ENCODE results near the gene PSMD1. TPM values are rescaled to one million over a fixed set of nuclear protein-coding genes. Genes with fewer than 3 reads are reported as not detected.

The PSMD1 gene
- total RNA-seq, 1 experiment from 2014 or later, result 133 TPM

DNA sequence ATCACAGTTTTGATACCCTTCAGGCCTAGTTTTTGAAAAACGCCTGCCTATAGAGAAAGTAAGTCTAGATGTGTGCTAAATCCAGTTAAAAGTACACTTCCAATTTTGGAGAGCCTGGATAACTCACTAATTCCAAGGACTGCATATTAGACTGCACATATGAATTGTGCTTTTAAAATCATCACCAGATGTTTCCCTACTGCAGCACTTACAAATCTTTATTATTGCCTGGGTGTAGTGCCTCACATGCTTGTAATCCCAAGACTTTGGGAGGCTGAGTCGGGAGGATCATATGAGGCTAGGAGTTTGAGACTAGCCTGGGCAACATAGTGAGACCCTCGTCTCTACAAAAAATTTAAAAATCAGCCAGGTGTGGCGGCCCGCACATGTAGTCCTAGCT lies 104.0 kb downstream of the PSMD1 start:
- Histone ChIP-seq H3K27me3 (ENCODE audit: insufficient read depth, low read length) (no peaks in the 10 kb centered on the region), H3K27ac (ENCODE audit: low read depth, low read length) (no peak overlapping the region), H4K20me1 (ENCODE audit: insufficient read depth) (0 out of 2 replicates have a peak, but pooled peaks cover 4% of the 10 kb centered on the region), H3K9me2 (ENCODE audit: insufficient read depth) (no peaks in the 10 kb centered on the region), H3K4me2 (ENCODE audit: low read length) (no peak overlapping the region), H3K36me3 (ENCODE audit: control insufficient read depth in 1 of 2, insufficient read depth in 2 of 2, low read length in 2 of 2) (peaks cover 2 to 14% of the 10 kb centered on the region in 2 experiments; a peak in 3 of 4 replicates), H3K9me3 (ENCODE audit: control insufficient read depth in 1 of 2, insufficient read depth in 1 of 2, low read depth in 1 of 2, low read length in 2 of 2) (no peaks in the 10 kb centered on the region), H2AFZ (ENCODE audit: low read depth, low read length, poor library complexity, severe bottlenecking) (no peak overlapping the region), H3K4me1 (ENCODE audit: control insufficient read depth in 1 of 2, insufficient read depth in 2 of 2, low read length in 2 of 2) (peaks cover 0 to 6% of the 10 kb centered on the region in 2 experiments; a peak in 1 of 4 replicates), H3K79me2 (ENCODE audit: insufficient read depth, low read length) (peaks cover 5% of the 10 kb centered on the region; the same call in 1 of the 2 replicates), H3K9ac (ENCODE audit: low read length) (no peak overlapping the region), H3K4me3 (replicated peaks in 1 of 2; ENCODE audit: low read depth in 1 of 2, low read length in 2 of 2) (no peak overlapping the region)
- ChIA-PET POLR2A (no interaction called here), CTCF (no interaction called here), RAD21 (ENCODE audit: low non-redundant PET in 1 of 2, low total read pairs in 2 of 2, uncharacterized antibody in 2 of 2, unreplicated experiment in 2 of 2) (no interaction called here)
- ATAC-seq (no peak), DNase-seq (ENCODE audit: low read depth, low spot score) (no peak)
- TF ChIP-seq, protein P1, sequence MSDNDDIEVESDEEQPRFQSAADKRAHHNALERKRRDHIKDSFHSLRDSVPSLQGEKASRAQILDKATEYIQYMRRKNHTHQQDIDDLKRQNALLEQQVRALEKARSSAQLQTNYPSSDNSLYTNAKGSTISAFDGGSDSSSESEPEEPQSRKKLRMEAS (IDR thresholded peaks at IDR 0.05), result no peak
- no peak for TF ChIP-seq POLR2A (IDR thresholded peaks at IDR 0.05; ENCODE audit: borderline replicate concordance, extremely low read depth, insufficient read depth, insufficient read length)
- TF ChIP-seq EZH2 (IDR thresholded peaks at IDR 0.05), result no peak
- TF ChIP-seq, protein P2, sequence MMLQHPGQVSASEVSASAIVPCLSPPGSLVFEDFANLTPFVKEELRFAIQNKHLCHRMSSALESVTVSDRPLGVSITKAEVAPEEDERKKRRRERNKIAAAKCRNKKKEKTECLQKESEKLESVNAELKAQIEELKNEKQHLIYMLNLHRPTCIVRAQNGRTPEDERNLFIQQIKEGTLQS (IDR thresholded peaks at IDR 0.05), result no peak
- TF ChIP-seq SP1 (IDR thresholded peaks at IDR 0.05; ENCODE audit: low read depth), result no peak
- no peak for TF ChIP-seq ELF1 (IDR thresholded peaks at IDR 0.05; ENCODE audit: borderline replicate concordance, low read depth)
- no peak for TF ChIP-seq POLR2AphosphoS5 (IDR thresholded peaks at IDR 0.05; ENCODE audit: low read depth, low read length)
- TF ChIP-seq ZFX (IDR thresholded peaks at IDR 0.05), result no peak
- TF ChIP-seq SIN3A (IDR thresholded peaks at IDR 0.05; ENCODE audit: low read depth), result no peak
- TF ChIP-seq SRF (IDR thresholded peaks at IDR 0.05; ENCODE audit: low read depth), result no peak
- intact Hi-C loops (cut with micrococcal nuclease), result no loop called here
- no TSS peak for BruUV-seq (replicated peaks)

DNA sequence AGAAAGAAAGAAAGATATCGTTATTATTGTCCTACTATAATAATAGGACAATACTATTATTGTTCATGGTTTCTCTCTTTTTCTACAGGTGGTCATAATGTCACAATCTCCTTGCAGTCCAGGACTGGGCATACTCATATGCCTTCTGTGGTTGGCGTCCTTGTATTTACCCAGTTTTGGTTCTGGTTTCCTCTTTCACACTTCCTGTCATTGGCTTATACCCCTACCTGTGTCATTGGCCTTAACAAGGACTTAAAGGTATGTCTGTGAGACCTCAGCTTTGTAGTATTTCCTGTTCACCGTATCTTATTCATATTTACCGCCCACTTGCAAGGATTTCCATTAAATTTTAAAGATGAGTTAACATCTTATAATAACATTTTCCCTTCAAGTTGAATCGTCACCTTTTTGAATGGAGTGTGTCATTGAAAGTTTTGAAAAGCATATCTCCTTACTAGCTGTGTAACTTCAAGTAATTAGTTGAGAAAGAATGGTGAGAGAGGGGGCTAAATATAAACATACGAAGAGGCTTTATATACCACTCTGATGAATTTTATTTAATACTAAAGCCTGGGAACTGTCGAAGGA lies 104.7 kb downstream of the PSMD1 start:
- H3K36me3 ChIP-seq (ENCODE audit: control insufficient read depth in 1 of 2, insufficient read depth in 2 of 2, low read length in 2 of 2), result peaks cover 6 to 21% of the 10 kb centered on the region in 2 experiments; a peak in 3 of 4 replicates
- no TSS peak for BruUV-seq (replicated peaks)

More for the DNA sequence above, 104.7 kb downstream of the PSMD1 start:
- H3K27ac ChIP-seq (ENCODE audit: low read depth, low read length), result no peak overlapping the region
- no peak overlapping the region for H2AFZ ChIP-seq (ENCODE audit: low read depth, low read length, poor library complexity, severe bottlenecking)
- no peak overlapping the region for H3K4me2 ChIP-seq (ENCODE audit: low read length)
- TF ChIP-seq CEBPB (IDR thresholded peaks at IDR 0.05; ENCODE audit: low read depth) (no peak), CBX3 (IDR thresholded peaks at IDR 0.05; ENCODE audit: low read depth) (no peak), FOSL1 (IDR thresholded peaks at IDR 0.05; ENCODE audit: low read depth) (no peak), EGR1 (IDR thresholded peaks at IDR 0.05; ENCODE audit: low read depth) (no peak), ELF1 (IDR thresholded peaks at IDR 0.05; ENCODE audit: borderline replicate concordance, low read depth) (no peak), EZH2phosphoT487 (IDR thresholded peaks at IDR 0.05; ENCODE audit: borderline replicate concordance) (no peak), JUND (IDR thresholded peaks at IDR 0.05) (no peak), SRF (IDR thresholded peaks at IDR 0.05; ENCODE audit: low read depth) (no peak), TCF7L2 (IDR thresholded peaks at IDR 0.05; ENCODE audit: borderline replicate concordance, extremely low read depth, insufficient read depth, insufficient read length) (no peak), ZFX (IDR thresholded peaks at IDR 0.05) (no peak), POLR2AphosphoS5 (IDR thresholded peaks at IDR 0.05; ENCODE audit: low read depth, low read length) (no peak), ZNF274 (IDR thresholded peaks at IDR 0.05; ENCODE audit: low read depth, low read length) (no peak), SIN3A (IDR thresholded peaks at IDR 0.05; ENCODE audit: low read depth) (no peak), RAD21 (IDR thresholded peaks at IDR 0.05; ENCODE audit: low read depth) (no peak), SP1 (IDR thresholded peaks at IDR 0.05; ENCODE audit: low read depth) (no peak), YY1 (IDR thresholded peaks at IDR 0.05; ENCODE audit: extremely low read depth, insufficient replicate concordance, low read depth, low read length) (no peak)
- TF ChIP-seq, protein P3, sequence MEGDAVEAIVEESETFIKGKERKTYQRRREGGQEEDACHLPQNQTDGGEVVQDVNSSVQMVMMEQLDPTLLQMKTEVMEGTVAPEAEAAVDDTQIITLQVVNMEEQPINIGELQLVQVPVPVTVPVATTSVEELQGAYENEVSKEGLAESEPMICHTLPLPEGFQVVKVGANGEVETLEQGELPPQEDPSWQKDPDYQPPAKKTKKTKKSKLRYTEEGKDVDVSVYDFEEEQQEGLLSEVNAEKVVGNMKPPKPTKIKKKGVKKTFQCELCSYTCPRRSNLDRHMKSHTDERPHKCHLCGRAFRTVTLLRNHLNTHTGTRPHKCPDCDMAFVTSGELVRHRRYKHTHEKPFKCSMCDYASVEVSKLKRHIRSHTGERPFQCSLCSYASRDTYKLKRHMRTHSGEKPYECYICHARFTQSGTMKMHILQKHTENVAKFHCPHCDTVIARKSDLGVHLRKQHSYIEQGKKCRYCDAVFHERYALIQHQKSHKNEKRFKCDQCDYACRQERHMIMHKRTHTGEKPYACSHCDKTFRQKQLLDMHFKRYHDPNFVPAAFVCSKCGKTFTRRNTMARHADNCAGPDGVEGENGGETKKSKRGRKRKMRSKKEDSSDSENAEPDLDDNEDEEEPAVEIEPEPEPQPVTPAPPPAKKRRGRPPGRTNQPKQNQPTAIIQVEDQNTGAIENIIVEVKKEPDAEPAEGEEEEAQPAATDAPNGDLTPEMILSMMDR (IDR thresholded peaks at IDR 0.05 in 2 of 3, conservative IDR thresholded peaks at IDR 0.05 in 1 of 3; ENCODE audit: borderline replicate concordance in 1 of 3, insufficient read depth in 1 of 3, low read depth in 2 of 3, low read length in 2 of 3), result no peak
- no peak overlapping the region for H3K9ac ChIP-seq (ENCODE audit: low read length)
- ChIA-PET POLR2A (no interaction called here), CTCF (no interaction called here), RAD21 (ENCODE audit: low non-redundant PET in 1 of 2, low total read pairs in 2 of 2, uncharacterized antibody in 2 of 2, unreplicated experiment in 2 of 2) (no interaction called here)
- peaks cover 0 to 6% of the 10 kb centered on the region in 2 experiments; a peak in 1 of 4 replicates for H3K4me1 ChIP-seq (ENCODE audit: control insufficient read depth in 1 of 2, insufficient read depth in 2 of 2, low read length in 2 of 2)
- no peaks in the 10 kb centered on the region for H3K9me3 ChIP-seq (ENCODE audit: control insufficient read depth in 1 of 2, insufficient read depth in 1 of 2, low read depth in 1 of 2, low read length in 2 of 2)
- H3K4me3 ChIP-seq (replicated peaks in 1 of 2; ENCODE audit: low read depth in 1 of 2, low read length in 2 of 2), result no peak overlapping the region
- no peaks in the 10 kb centered on the region for H3K9me2 ChIP-seq (ENCODE audit: insufficient read depth)
- H3K79me2 ChIP-seq (ENCODE audit: insufficient read depth, low read length), result peaks cover under 1% of the 10 kb centered on the region; the same call in 1 of the 2 replicates
- intact Hi-C loops (cut with micrococcal nuclease), result no loop called here
- ATAC-seq (no peak), DNase-seq (ENCODE audit: low read depth, low spot score) (no peak)
- H3K27me3 ChIP-seq (ENCODE audit: insufficient read depth, low read length), result no peaks in the 10 kb centered on the region
- H4K20me1 ChIP-seq (ENCODE audit: insufficient read depth), result 0 out of 2 replicates have a peak, but pooled peaks cover 4% of the 10 kb centered on the region
